Measurements from ENCODE around the gene C14orf180.
A peak's percentile ranks its signal among the peaks of the same experiment; 100 is the strongest.

Gene C14orf180

DNA sequence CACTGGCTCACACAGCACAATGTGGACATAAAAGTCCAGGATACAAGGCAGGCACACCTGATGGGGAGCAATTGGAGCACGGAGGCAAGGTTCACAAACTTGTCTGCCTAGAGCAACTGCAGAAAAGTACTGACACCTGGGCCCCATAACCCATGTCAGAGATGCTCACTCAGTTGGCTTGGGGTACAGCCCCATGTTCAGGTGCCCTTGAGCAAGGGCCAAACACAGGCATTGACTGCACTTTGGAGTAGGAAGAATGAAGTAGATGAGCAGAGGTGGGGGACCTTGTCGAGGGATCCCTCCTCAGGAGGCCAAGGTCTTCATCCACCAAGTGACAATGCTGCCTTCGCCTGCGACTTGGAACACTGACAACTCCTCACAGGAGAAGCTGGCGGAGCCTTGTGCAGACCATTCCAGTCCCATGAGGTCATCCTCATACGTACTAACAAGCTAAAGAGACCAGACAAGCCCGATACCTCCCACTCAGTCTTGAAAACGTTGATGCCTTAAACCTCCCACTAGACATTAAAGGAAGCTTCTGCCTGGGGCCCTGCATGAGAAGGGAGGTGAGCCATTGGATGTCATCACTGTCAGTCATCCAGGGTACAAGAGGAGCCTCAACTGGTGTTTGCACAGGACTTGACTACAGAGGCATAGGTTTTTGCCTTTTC is 42.5 kb upstream of the C14orf180 start:
- no peaks in the 10 kb centered on the region for H3K4me1 ChIP-seq (ENCODE audit: insufficient read depth, poor library complexity, severe bottlenecking)
- peaks cover 26% of the 10 kb centered on the region for H3K27me3 ChIP-seq (ENCODE audit: insufficient read depth, poor library complexity, severe bottlenecking)
- no peak for DNase-seq (ENCODE audit: low spot score)
- H3K4me3 ChIP-seq (ENCODE audit: severe bottlenecking) = no peak overlapping the region
- H3K27ac ChIP-seq (ENCODE audit: poor library complexity, severe bottlenecking) = no peak overlapping the region
- TF ChIP-seq, protein P1, sequence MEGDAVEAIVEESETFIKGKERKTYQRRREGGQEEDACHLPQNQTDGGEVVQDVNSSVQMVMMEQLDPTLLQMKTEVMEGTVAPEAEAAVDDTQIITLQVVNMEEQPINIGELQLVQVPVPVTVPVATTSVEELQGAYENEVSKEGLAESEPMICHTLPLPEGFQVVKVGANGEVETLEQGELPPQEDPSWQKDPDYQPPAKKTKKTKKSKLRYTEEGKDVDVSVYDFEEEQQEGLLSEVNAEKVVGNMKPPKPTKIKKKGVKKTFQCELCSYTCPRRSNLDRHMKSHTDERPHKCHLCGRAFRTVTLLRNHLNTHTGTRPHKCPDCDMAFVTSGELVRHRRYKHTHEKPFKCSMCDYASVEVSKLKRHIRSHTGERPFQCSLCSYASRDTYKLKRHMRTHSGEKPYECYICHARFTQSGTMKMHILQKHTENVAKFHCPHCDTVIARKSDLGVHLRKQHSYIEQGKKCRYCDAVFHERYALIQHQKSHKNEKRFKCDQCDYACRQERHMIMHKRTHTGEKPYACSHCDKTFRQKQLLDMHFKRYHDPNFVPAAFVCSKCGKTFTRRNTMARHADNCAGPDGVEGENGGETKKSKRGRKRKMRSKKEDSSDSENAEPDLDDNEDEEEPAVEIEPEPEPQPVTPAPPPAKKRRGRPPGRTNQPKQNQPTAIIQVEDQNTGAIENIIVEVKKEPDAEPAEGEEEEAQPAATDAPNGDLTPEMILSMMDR (IDR thresholded peaks at IDR 0.05; ENCODE audit: poor library complexity, severe bottlenecking) = no peak
- no peaks in the 10 kb centered on the region for H3K9me3 ChIP-seq (ENCODE audit: severe bottlenecking)
- no peaks in the 10 kb centered on the region for H3K36me3 ChIP-seq (ENCODE audit: low read depth)
- peak; percentile 87 for ATAC-seq (ENCODE audit: low read depth)

DNA sequence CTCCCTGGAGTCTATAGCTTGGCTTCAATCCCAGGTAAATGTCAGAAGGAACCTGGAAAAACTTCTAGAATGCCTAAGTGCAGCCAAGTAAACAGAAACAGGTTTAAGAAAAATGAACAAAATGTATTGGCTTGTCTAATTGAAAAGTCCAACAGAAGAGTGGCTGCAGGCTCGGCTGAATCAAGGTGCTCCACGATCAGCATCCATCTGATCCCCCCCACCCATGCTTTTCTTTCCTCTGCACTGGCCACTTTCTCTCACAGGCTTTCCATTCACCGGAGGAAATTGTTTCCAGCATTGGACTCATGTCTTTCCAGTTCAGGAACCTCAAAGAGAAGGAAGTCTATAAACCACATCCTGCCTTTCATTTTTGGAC is 42.0 kb upstream of the C14orf180 start:
- peaks cover 31% of the 10 kb centered on the region for H3K27me3 ChIP-seq (ENCODE audit: insufficient read depth, poor library complexity, severe bottlenecking)
- no peak for DNase-seq (ENCODE audit: low spot score)
- H3K4me3 ChIP-seq (ENCODE audit: severe bottlenecking) = no peak overlapping the region
- no peaks in the 10 kb centered on the region for H3K4me1 ChIP-seq (ENCODE audit: insufficient read depth, poor library complexity, severe bottlenecking)
- H3K9me3 ChIP-seq (ENCODE audit: severe bottlenecking) = no peaks in the 10 kb centered on the region
- H3K36me3 ChIP-seq (ENCODE audit: low read depth) = no peaks in the 10 kb centered on the region
- TF ChIP-seq, protein P1 (IDR thresholded peaks at IDR 0.05; ENCODE audit: poor library complexity, severe bottlenecking) = no peak
- no peak overlapping the region for H3K27ac ChIP-seq (ENCODE audit: poor library complexity, severe bottlenecking)
- no peak for ATAC-seq (ENCODE audit: low read depth)

GRCh38 chr14:104541905-104542465 is 37.6 kb upstream of the C14orf180 start:
- H3K36me3 ChIP-seq (ENCODE audit: low read depth) = no peaks in the 10 kb centered on the region
- no peaks in the 10 kb centered on the region for H3K9me3 ChIP-seq (ENCODE audit: severe bottlenecking)
- ATAC-seq (ENCODE audit: low read depth) = no peak
- peaks cover 55% of the 10 kb centered on the region for H3K27me3 ChIP-seq (ENCODE audit: insufficient read depth, poor library complexity, severe bottlenecking)
- TF ChIP-seq, protein P1 (IDR thresholded peaks at IDR 0.05; ENCODE audit: poor library complexity, severe bottlenecking) = no peak
- H3K4me3 ChIP-seq (ENCODE audit: severe bottlenecking) = no peak overlapping the region
- DNase-seq (ENCODE audit: low spot score) = no peak
- H3K27ac ChIP-seq (ENCODE audit: poor library complexity, severe bottlenecking) = no peak overlapping the region
- no peaks in the 10 kb centered on the region for H3K4me1 ChIP-seq (ENCODE audit: insufficient read depth, poor library complexity, severe bottlenecking)

- H3K36me3 ChIP-seq (ENCODE audit: low read depth) = no peaks in the 10 kb centered on the region
- DNase-seq (ENCODE audit: low spot score) (no peak), ATAC-seq (ENCODE audit: low read depth) (no peak)
- peaks cover 55% of the 10 kb centered on the region for H3K27me3 ChIP-seq (ENCODE audit: insufficient read depth, poor library complexity, severe bottlenecking)
- H3K4me1 ChIP-seq (ENCODE audit: insufficient read depth, poor library complexity, severe bottlenecking) = no peaks in the 10 kb centered on the region
- no peak overlapping the region for H3K27ac ChIP-seq (ENCODE audit: poor library complexity, severe bottlenecking)
- H3K4me3 ChIP-seq (ENCODE audit: severe bottlenecking) = no peak overlapping the region
- TF ChIP-seq, protein P1 (IDR thresholded peaks at IDR 0.05; ENCODE audit: poor library complexity, severe bottlenecking) = no peak
- H3K9me3 ChIP-seq (ENCODE audit: severe bottlenecking) = no peaks in the 10 kb centered on the region
These were observed 36.4 kb upstream of the C14orf180 start for GRCh38 chr14:104542871-104543830.
